GM10266 (cell line): ENCODE results near the gene MESP1.
A peak's percentile ranks its signal among the peaks of the same experiment; 100 is the strongest.

Source experiments
- DNase-seq: peaks from one replicate; pipeline ENCODE4 v3.0.0; 2012; ENCODE audit errors: extremely low spot score
- CTCF ChIP-seq: IDR thresholded peaks from 2 replicates; pipeline ENCODE4 v1.5.1; 2012; ENCODE audit warnings: mild to moderate bottlenecking, low read depth; ENCODE audit not compliant: control insufficient read depth, insufficient read depth; ENCODE audit errors: missing control alignments

MESP1 gene

GRCh38 chr15:89765694-89766093 is 14.6 kb upstream of the MESP1 start:
- no peak for TF ChIP-seq CTCF
- DNase-seq: no peak

- no peak for DNase-seq
- TF ChIP-seq CTCF: no peak
Measured at GRCh38 chr15:89761929-89762328, 10.9 kb upstream of the MESP1 start.

GRCh38 chr15:89761009-89761831 is 10.2 kb upstream of the MESP1 start:
- TF ChIP-seq CTCF: no peak
- no peak for DNase-seq

- TF ChIP-seq CTCF: peak; percentile 98
- peak; percentile 84 for DNase-seq
Measured at GRCh38 chr15:89760303-89761008, 9.4 kb upstream of the MESP1 start.

GRCh38 chr15:89759835-89760234 is 8.8 kb upstream of the MESP1 start:
- no peak for TF ChIP-seq CTCF

GRCh38 chr15:89758981-89759380 is 7.9 kb upstream of the MESP1 start:
- TF ChIP-seq CTCF: no peak
- DNase-seq: no peak

More at GRCh38 chr15:89759835-89760234, 8.8 kb upstream of the MESP1 start:
- DNase-seq: no peak

GRCh38 chr15:89758283-89758682 is 7.2 kb upstream of the MESP1 start:
- no peak for DNase-seq
- no peak for TF ChIP-seq CTCF
